Epithelial cell of esophagus (primary cell): Measurements from ENCODE around the gene LMO7.
A peak's percentile ranks its signal among the peaks of the same experiment; 100 is the strongest.
"Not testable (repeated sequence)": the region's sequence is repeated elsewhere in the genome, so short reads cannot be mapped to it uniquely, and the experiment has no call there.

Experiments used
- DNase-seq: peaks from one replicate; pipeline ENCODE4 v3.0.0; 2010; ENCODE audit warnings: low read depth
- H3K4me3 ChIP-seq: 2 replicates; pipeline ENCODE4 v1.5.1; 2011; ENCODE audit warnings: mild to moderate bottlenecking, low read length, control low read depth
- CTCF ChIP-seq: IDR thresholded peaks from 2 replicates; pipeline ENCODE4 v1.5.1; 2011; ENCODE audit warnings: low read depth, mild to moderate bottlenecking, low read length, control low read depth, inconsistent platforms; ENCODE audit not compliant: insufficient read depth; ENCODE audit errors: missing control alignments

Gene LMO7

GRCh38 chr13:75787249-75787928 is 151.3 kb downstream of the LMO7 start:
- TF ChIP-seq CTCF, result no peak
- no peak overlapping the region for H3K4me3 ChIP-seq
- peak; percentile 39 for DNase-seq

- TF ChIP-seq CTCF, result no peak
- DNase-seq, result no peak
- no peak overlapping the region for H3K4me3 ChIP-seq
These were observed 152.4 kb downstream of the LMO7 start for GRCh38 chr13:75788481-75788981.

GRCh38 chr13:75789451-75790197 is 153.5 kb downstream of the LMO7 start:
- no peak for TF ChIP-seq CTCF
- DNase-seq, result no peak
- no peak overlapping the region for H3K4me3 ChIP-seq

GRCh38 chr13:75790198-75790970 is 154.3 kb downstream of the LMO7 start:
- no peak for TF ChIP-seq CTCF
- no peak for DNase-seq
- H3K4me3 ChIP-seq, result no peak overlapping the region

GRCh38 chr13:75792526-75793187 is 156.5 kb downstream of the LMO7 start:
- TF ChIP-seq CTCF, result no peak
- DNase-seq, result no peak
- H3K4me3 ChIP-seq, result no peak overlapping the region

- H3K4me3 ChIP-seq, DNase-seq: not testable (repeated sequence)
These were observed 157.0 kb downstream of the LMO7 start for GRCh38 chr13:75793188-75793567.

GRCh38 chr13:75794663-75795062 is 158.5 kb downstream of the LMO7 start:
- TF ChIP-seq CTCF, result no peak
- no peak overlapping the region for H3K4me3 ChIP-seq
- no peak for DNase-seq
